Activated naive CD8-positive, alpha-beta T cell treated with anti-CD3 and anti-CD28 coated beads for 36 hours (primary cell): ENCODE results near the gene ATXN7L3B. TPM values are rescaled to one million over a fixed set of nuclear protein-coding genes. Genes with fewer than 3 reads are reported as not detected.

Source experiments
- DNase-seq: peaks from one replicate; pipeline ENCODE4 v3.0.0; 2021
- H3K27ac Mint-ChIP-seq: one replicate; pipeline ENCODE4 v1.8.0; 2022; ENCODE audit warnings: mild to moderate bottlenecking, moderate library complexity, mixed read lengths
- H3K27me3 Mint-ChIP-seq: one replicate; pipeline ENCODE4 v1.8.0; 2022; ENCODE audit warnings: mild to moderate bottlenecking, mixed read lengths
- H3K36me3 Mint-ChIP-seq: one replicate; pipeline ENCODE4 v1.8.0; 2021; ENCODE audit warnings: mild to moderate bottlenecking, mixed read lengths
- H3K4me1 Mint-ChIP-seq: one replicate; pipeline ENCODE4 v1.8.0; 2021; ENCODE audit warnings: mixed read lengths
- H3K4me3 Mint-ChIP-seq: one replicate; pipeline ENCODE4 v1.8.0; 2022; ENCODE audit warnings: mild to moderate bottlenecking, moderate library complexity, mixed read lengths
- H3K9me3 Mint-ChIP-seq: one replicate; pipeline ENCODE4 v1.8.0; 2022; ENCODE audit warnings: mixed read lengths
- total RNA-seq, 2 experiments: library from RNA; stranded (reverse); gene quantifications; one replicate each; pipeline ENCODE4 v1.2.3, GENCODE V29; 2021

ATXN7L3B gene
- total RNA-seq, 2 experiments from 2014 or later = 18.5 to 20.0 TPM

DNA sequence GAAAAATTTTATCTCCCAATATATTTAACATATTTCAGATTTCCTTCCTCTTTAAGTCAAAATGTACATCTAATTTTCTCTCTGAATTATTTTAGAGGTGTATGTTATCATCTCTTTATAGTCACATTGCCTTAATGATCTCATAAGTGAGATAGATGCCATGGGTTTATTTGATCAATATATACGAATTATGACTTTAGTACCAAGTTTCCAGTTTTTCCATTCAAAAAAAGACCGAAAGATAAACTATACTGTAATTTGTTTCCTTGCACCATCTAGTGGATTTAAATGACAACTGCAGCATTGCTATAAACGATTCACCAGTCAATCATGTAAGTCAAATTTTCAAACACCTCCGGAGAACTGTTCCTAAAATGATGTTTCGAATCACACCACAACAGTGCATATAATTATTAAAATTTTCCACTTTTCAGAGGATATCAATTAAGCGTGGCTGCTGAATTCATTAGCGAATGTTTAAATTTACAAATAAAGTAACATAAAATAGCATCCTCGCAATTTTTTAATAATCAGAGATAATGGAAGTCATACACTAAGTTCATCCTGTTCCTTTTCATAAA, 419 bp upstream of the ATXN7L3B start:
- Mint-ChIP-seq H3K4me3 (peak overlapping the region; percentile 90), H3K4me1 (peaks cover 39% of the 10 kb centered on the region), H3K27ac (peak overlapping the region; percentile 96), H3K27me3 (no peaks in the 10 kb centered on the region), H3K36me3 (peaks cover 48% of the 10 kb centered on the region), H3K9me3 (peaks cover 6% of the 10 kb centered on the region)
- DNase-seq = no peak

DNA sequence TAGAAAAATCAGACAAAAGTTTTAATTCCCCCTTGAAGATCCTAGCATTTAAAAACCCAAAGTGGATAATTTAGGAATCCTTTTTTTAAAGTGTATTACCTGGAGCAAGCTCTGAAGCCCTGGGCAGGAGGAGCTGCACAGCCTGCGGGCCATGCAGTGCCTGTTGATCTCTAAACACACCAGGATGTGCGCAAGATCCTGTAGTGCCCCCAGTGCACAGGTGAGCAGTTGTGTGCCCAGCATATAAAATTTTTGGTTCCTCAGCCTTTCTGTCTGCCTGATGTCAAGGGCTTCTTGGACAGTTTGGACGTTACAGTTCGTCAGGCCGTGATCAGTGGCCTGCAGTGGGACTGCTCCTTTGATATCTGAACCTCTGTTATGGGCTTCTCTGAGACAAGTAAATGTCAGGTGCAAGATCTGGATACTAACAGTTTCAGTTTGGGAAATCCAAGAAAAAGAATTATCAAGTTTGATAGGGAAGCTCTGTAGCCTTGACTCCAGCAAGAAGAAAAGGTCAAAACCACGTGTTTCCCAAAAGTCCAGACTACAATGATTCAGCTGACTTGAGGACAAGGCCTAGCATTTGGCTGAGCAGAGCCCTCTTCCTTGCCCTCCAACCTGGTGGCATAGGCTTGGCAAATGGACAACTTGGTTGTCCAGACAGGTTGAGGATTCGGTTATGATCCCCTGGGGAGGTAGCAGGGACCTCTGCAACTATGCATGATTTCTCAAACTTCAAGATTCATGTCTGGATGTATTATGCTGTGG, 1.0 kb downstream of the ATXN7L3B start:
- Mint-ChIP-seq H3K9me3 (peaks cover 6% of the 10 kb centered on the region), H3K36me3 (peaks cover 57% of the 10 kb centered on the region), H3K27ac (peak overlapping the region; percentile 96), H3K4me3 (peak overlapping the region; percentile 90), H3K27me3 (no peaks in the 10 kb centered on the region), H3K4me1 (peaks cover 43% of the 10 kb centered on the region)
- peak; percentile 22 for DNase-seq

- no peak for DNase-seq
- peak overlapping the region; percentile 90 for H3K4me3 Mint-ChIP-seq
- H3K27ac Mint-ChIP-seq = peak overlapping the region; percentile 96
- peaks cover 57% of the 10 kb centered on the region for H3K36me3 Mint-ChIP-seq
- no peaks in the 10 kb centered on the region for H3K27me3 Mint-ChIP-seq
- H3K9me3 Mint-ChIP-seq = peaks cover 6% of the 10 kb centered on the region
- peaks cover 43% of the 10 kb centered on the region for H3K4me1 Mint-ChIP-seq
Measured at GRCh38 chr12:74539261-74539660, 1.6 kb downstream of the ATXN7L3B start.

GRCh38 chr12:74539765-74540526, 2.3 kb downstream of the ATXN7L3B start:
- peaks cover 43% of the 10 kb centered on the region for H3K4me1 Mint-ChIP-seq

GRCh38 chr12:74541074-74541473, 3.4 kb downstream of the ATXN7L3B start:
- Mint-ChIP-seq H3K36me3 (peaks cover 55% of the 10 kb centered on the region), H3K4me3 (peak overlapping the region; percentile 90), H3K4me1 (peaks cover 41% of the 10 kb centered on the region), H3K27me3 (no peaks in the 10 kb centered on the region), H3K9me3 (peaks cover 2% of the 10 kb centered on the region), H3K27ac (no peak overlapping the region)
- DNase-seq = no peak

More at GRCh38 chr12:74539765-74540526, 2.3 kb downstream of the ATXN7L3B start:
- H3K4me3 Mint-ChIP-seq = peak overlapping the region; percentile 90
- H3K36me3 Mint-ChIP-seq = peaks cover 57% of the 10 kb centered on the region
- no peaks in the 10 kb centered on the region for H3K27me3 Mint-ChIP-seq
- peaks cover 6% of the 10 kb centered on the region for H3K9me3 Mint-ChIP-seq
- DNase-seq = no peak
- H3K27ac Mint-ChIP-seq = peak overlapping the region; percentile 40

DNA sequence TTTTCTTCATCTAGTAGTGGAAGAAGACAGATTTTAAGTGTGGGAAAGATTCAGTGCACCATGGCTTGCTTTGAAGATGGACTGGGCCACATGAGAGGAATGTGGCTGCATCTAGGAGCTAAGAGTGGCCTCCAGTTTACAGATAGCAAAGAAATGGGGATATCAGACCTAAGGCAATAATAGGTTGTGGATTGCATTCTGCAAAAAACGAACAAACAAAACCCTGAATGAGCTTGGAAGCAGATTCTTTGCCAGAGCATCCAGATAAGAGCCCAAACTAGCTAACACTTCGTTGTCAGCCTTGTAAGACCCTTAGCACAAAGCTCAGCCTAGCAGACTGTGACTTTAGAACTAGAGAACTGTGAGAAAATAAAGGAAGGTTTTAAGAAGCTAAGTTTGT, 9.6 kb downstream of the ATXN7L3B start:
- H3K36me3 Mint-ChIP-seq = peaks cover 9% of the 10 kb centered on the region
- H3K27ac Mint-ChIP-seq = no peak overlapping the region
- peaks cover 4% of the 10 kb centered on the region for H3K4me1 Mint-ChIP-seq
- H3K9me3 Mint-ChIP-seq = no peaks in the 10 kb centered on the region
- no peaks in the 10 kb centered on the region for H3K27me3 Mint-ChIP-seq
- H3K4me3 Mint-ChIP-seq = no peak overlapping the region
- no peak for DNase-seq

DNA sequence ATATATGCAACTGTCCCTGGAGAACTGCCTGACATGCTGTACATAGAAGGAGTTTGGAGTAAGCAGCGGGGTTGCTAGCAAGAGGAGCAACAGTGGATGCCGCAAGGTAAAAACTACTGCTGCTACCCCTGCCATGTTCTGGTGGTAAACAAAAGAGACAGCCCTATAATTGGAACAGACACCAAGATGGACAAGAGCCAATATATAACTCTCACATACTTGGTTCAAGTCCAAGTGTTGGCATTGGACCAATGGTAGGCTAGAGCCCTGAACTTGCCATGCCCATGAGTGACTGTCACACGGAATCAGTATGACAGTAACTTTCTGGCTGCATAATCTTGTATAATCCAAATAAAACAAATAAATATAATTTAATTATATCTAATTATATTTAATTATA, 13.7 kb downstream of the ATXN7L3B start:
- H3K4me3 Mint-ChIP-seq = no peak overlapping the region
- DNase-seq = no peak
- no peaks in the 10 kb centered on the region for H3K27me3 Mint-ChIP-seq
- no peak overlapping the region for H3K27ac Mint-ChIP-seq
- no peaks in the 10 kb centered on the region for H3K9me3 Mint-ChIP-seq
- H3K4me1 Mint-ChIP-seq = no peaks in the 10 kb centered on the region
- H3K36me3 Mint-ChIP-seq = no peaks in the 10 kb centered on the region

DNA sequence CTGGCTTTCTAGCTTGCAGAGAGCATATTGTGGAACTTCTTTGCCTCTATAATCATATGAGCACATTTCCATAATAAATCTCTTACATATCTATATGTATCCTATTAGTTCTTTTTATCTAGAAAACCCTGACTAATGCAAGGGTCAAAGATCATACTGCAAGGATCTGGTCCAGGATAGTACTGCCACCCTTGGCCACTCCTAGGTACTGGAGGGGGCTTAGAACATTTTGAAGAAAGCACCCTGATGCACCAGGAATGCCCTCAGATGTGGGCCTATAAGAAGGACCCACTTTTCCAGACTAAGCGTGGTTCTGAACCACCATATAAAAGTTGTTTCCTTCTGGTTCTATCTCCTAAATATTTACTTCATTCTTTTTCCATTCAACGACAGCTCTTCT, 14.6 kb downstream of the ATXN7L3B start:
- H3K36me3 Mint-ChIP-seq = no peaks in the 10 kb centered on the region
- no peak overlapping the region for H3K27ac Mint-ChIP-seq
- H3K27me3 Mint-ChIP-seq = no peaks in the 10 kb centered on the region
- no peaks in the 10 kb centered on the region for H3K9me3 Mint-ChIP-seq
- DNase-seq = no peak
- no peak overlapping the region for H3K4me3 Mint-ChIP-seq
- H3K4me1 Mint-ChIP-seq = no peaks in the 10 kb centered on the region

DNA sequence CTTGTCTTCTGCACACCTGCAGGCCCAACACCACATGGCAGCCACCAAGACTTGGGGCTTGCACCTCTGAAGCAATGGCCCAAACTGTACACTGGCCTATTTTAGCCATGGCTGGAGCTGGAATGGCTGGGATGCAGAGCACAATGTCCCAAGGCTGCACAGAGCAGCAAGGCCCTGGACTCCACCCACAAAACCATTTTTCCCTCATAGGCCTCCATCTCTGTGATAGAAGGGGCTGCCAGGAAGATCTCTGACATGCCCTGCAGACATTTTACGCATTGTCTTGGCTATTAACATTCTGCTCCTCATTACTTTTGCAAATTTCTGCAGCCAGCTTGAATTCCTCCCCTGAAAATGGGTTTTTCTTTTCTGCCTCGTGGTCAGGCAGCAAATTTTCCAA, 22.1 kb downstream of the ATXN7L3B start:
- Mint-ChIP-seq H3K27me3 (peaks cover 6% of the 10 kb centered on the region), H3K27ac (no peak overlapping the region), H3K4me3 (no peak overlapping the region), H3K36me3 (no peaks in the 10 kb centered on the region), H3K4me1 (no peaks in the 10 kb centered on the region), H3K9me3 (no peaks in the 10 kb centered on the region)
- DNase-seq = no peak

GRCh38 chr12:74563927-74564326, 26.3 kb downstream of the ATXN7L3B start:
- H3K4me1 Mint-ChIP-seq = no peaks in the 10 kb centered on the region
- no peaks in the 10 kb centered on the region for H3K27me3 Mint-ChIP-seq
- no peak overlapping the region for H3K27ac Mint-ChIP-seq
- H3K9me3 Mint-ChIP-seq = no peaks in the 10 kb centered on the region
- no peaks in the 10 kb centered on the region for H3K36me3 Mint-ChIP-seq
- no peak overlapping the region for H3K4me3 Mint-ChIP-seq
- no peak for DNase-seq

DNA sequence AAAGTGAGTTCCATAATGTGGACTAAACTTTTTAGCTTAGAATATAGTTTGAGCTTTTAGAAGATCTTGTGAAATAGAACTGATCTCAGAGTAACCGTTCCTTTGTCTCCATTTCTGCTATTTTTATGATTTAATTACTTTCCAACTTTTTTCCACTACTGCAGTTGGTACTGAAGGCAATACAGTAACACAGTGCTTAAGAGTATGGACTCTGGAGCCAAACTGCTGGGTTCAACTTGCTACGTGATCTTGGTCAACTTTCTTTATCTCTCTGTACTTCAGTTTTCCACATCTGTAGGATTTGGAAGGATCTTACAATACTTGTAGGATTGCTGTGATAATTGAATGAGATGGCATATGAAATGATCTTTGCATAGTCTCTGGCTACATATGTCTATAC, 40.9 kb downstream of the ATXN7L3B start:
- H3K9me3 Mint-ChIP-seq = no peaks in the 10 kb centered on the region
- H3K36me3 Mint-ChIP-seq = no peaks in the 10 kb centered on the region
- H3K4me3 Mint-ChIP-seq = no peak overlapping the region
- H3K27me3 Mint-ChIP-seq = no peaks in the 10 kb centered on the region
- no peak for DNase-seq
- no peaks in the 10 kb centered on the region for H3K4me1 Mint-ChIP-seq
- H3K27ac Mint-ChIP-seq = no peak overlapping the region

- Mint-ChIP-seq H3K9me3 (no peaks in the 10 kb centered on the region), H3K36me3 (no peaks in the 10 kb centered on the region), H3K27me3 (no peaks in the 10 kb centered on the region), H3K27ac (no peak overlapping the region), H3K4me1 (no peaks in the 10 kb centered on the region), H3K4me3 (no peak overlapping the region)
- DNase-seq = no peak
Measured at GRCh38 chr12:74579446-74579845, 41.8 kb downstream of the ATXN7L3B start.

GRCh38 chr12:74579981-74580380, 42.3 kb downstream of the ATXN7L3B start:
- no peak overlapping the region for H3K27ac Mint-ChIP-seq
- no peak overlapping the region for H3K4me3 Mint-ChIP-seq
- no peak for DNase-seq
- no peaks in the 10 kb centered on the region for H3K27me3 Mint-ChIP-seq
- no peaks in the 10 kb centered on the region for H3K9me3 Mint-ChIP-seq
- no peaks in the 10 kb centered on the region for H3K4me1 Mint-ChIP-seq
- H3K36me3 Mint-ChIP-seq = no peaks in the 10 kb centered on the region

DNA sequence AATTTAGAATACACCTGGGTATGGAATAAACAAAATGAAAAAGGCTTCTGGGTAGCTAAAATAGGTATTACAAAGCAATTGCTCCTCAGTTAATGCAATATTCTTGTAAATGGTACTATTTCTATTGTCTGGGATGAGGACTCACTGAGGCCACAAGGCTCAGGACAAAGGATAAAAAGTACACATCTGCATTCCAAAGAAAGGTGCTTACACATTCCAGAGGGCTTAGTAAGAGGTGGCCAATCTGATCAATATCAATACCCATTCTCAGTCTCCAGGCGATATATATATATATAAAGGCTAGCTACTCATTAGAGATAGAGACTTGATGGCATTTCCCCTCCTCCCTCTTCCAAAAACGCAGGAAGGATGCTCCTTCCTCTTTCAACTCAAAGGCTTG, 43.8 kb downstream of the ATXN7L3B start:
- no peak overlapping the region for H3K27ac Mint-ChIP-seq
- no peaks in the 10 kb centered on the region for H3K27me3 Mint-ChIP-seq
- no peak overlapping the region for H3K4me3 Mint-ChIP-seq
- H3K4me1 Mint-ChIP-seq = no peaks in the 10 kb centered on the region
- DNase-seq = no peak
- H3K36me3 Mint-ChIP-seq = no peaks in the 10 kb centered on the region
- H3K9me3 Mint-ChIP-seq = no peaks in the 10 kb centered on the region

- DNase-seq = no peak
- no peaks in the 10 kb centered on the region for H3K4me1 Mint-ChIP-seq
- H3K9me3 Mint-ChIP-seq = no peaks in the 10 kb centered on the region
- no peaks in the 10 kb centered on the region for H3K36me3 Mint-ChIP-seq
- no peak overlapping the region for H3K27ac Mint-ChIP-seq
- no peaks in the 10 kb centered on the region for H3K27me3 Mint-ChIP-seq
- H3K4me3 Mint-ChIP-seq = no peak overlapping the region
Measured at GRCh38 chr12:74584483-74585062, 46.9 kb downstream of the ATXN7L3B start.
